Liver (tissue), 3 donors: ENCODE results near the gene LGALS14.

Experiments used
- EGR1 ChIP-seq, 2 donors: IDR thresholded peaks; 2 replicates each; pipeline ENCODE4 v1.6.1; 2016 to 2018; ENCODE audit warnings: antibody characterized with exemption in 2 of 2, low read depth in 2 of 2
- GABPA ChIP-seq, 2 donors: IDR thresholded peaks in 1 of 2; conservative IDR thresholded peaks in 1 of 2; 2 replicates each; pipeline ENCODE4 v1.6.1; 2016; ENCODE audit warnings: antibody characterized with exemption in 2 of 2, mild to moderate bottlenecking in 1 of 2, moderate library complexity in 1 of 2
- HNF4G ChIP-seq: IDR thresholded peaks from 2 replicates; pipeline ENCODE4 v1.6.1; 2016; ENCODE audit warnings: antibody characterized with exemption
- JUND ChIP-seq, 2 donors: IDR thresholded peaks; 2 replicates each; pipeline ENCODE4 v1.6.1; 2016; ENCODE audit warnings: antibody characterized with exemption in 2 of 2
- RAD21 ChIP-seq, 2 donors: IDR thresholded peaks; 2 replicates each; pipeline ENCODE4 v1.6.1; 2016; ENCODE audit warnings: antibody characterized with exemption in 2 of 2, mild to moderate bottlenecking in 2 of 2
- RXRA ChIP-seq, 2 donors: IDR thresholded peaks; 2 replicates each; pipeline ENCODE4 v1.6.1; 2017 to 2018; ENCODE audit warnings: antibody characterized with exemption in 2 of 2, mild to moderate bottlenecking in 1 of 2
- SP1 ChIP-seq: IDR thresholded peaks from 2 replicates; pipeline ENCODE4 v1.6.1; 2018; ENCODE audit warnings: antibody characterized with exemption, mild to moderate bottlenecking
- TAF1 ChIP-seq: conservative IDR thresholded peaks from 2 replicates; pipeline ENCODE4 v1.6.1; 2016; ENCODE audit warnings: antibody characterized with exemption, mild to moderate bottlenecking
- YY1 ChIP-seq: IDR thresholded peaks from 2 replicates; pipeline ENCODE4 v1.6.1; 2016; ENCODE audit warnings: antibody characterized with exemption, mild to moderate bottlenecking
- TF ChIP-seq, protein P1 (sequence below): fragments of 150-350 bp; IDR thresholded peaks from 2 replicates; pipeline ENCODE4 v1.5.1; 2017; ENCODE audit warnings: improper control_type of control experiment, low read depth, low read length; ENCODE audit not compliant: missing input control
- TF ChIP-seq, protein P2 (sequence below): IDR thresholded peaks from 2 replicates; pipeline ENCODE4 v1.6.1; 2016; ENCODE audit warnings: antibody characterized with exemption
- TF ChIP-seq, protein P3 (sequence below): IDR thresholded peaks from 2 replicates; pipeline ENCODE4 v1.6.1; 2016; ENCODE audit warnings: antibody characterized with exemption
- TF ChIP-seq, protein P4 (sequence below): IDR thresholded peaks from 2 replicates; pipeline ENCODE4 v1.6.1; 2016; ENCODE audit warnings: antibody characterized with exemption, mild to moderate bottlenecking
- TF ChIP-seq, protein P5 (sequence below): IDR thresholded peaks from 2 replicates; pipeline ENCODE4 v1.6.1; 2016; ENCODE audit warnings: antibody characterized with exemption
- donor health status: healthy.
- donor health status: healthy.

DNA sequence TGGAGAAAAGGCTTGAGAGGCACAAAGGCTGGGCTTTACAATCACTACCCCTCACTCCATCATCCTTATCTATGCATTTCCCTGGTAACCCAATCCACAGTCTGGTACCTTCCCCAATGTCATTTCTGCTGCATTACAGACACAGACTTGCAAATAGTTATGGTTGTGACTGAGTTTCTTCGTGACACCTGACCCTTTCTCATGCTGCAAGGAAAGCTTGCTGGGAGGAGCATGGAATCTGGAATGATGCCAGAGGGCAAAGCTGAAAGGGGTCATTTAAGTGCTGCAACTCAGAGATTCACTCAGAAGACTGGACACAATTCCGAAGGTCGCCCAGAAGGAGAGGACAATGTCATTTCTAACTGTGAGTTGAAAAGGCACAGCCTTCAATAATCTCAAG, 48.7 kb upstream of the LGALS14 start, which contains the start of gene LGALS16:
- TF ChIP-seq, protein P1, sequence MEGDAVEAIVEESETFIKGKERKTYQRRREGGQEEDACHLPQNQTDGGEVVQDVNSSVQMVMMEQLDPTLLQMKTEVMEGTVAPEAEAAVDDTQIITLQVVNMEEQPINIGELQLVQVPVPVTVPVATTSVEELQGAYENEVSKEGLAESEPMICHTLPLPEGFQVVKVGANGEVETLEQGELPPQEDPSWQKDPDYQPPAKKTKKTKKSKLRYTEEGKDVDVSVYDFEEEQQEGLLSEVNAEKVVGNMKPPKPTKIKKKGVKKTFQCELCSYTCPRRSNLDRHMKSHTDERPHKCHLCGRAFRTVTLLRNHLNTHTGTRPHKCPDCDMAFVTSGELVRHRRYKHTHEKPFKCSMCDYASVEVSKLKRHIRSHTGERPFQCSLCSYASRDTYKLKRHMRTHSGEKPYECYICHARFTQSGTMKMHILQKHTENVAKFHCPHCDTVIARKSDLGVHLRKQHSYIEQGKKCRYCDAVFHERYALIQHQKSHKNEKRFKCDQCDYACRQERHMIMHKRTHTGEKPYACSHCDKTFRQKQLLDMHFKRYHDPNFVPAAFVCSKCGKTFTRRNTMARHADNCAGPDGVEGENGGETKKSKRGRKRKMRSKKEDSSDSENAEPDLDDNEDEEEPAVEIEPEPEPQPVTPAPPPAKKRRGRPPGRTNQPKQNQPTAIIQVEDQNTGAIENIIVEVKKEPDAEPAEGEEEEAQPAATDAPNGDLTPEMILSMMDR = no peak
- TF ChIP-seq RAD21 (IDR thresholded peaks at IDR 0.05) (no peak), GABPA (IDR thresholded peaks at IDR 0.05 in 1 of 2, conservative IDR thresholded peaks at IDR 0.05 in 1 of 2) (no peak), TAF1 (no peak), HNF4G (no peak), EGR1 (IDR thresholded peaks at IDR 0.05; ENCODE audit: low read depth in 2 of 2) (no peak), RXRA (IDR thresholded peaks at IDR 0.05) (no peak), YY1 (no peak), JUND (IDR thresholded peaks at IDR 0.05) (no peak), SP1 (no peak)
- TF ChIP-seq, protein P2, sequence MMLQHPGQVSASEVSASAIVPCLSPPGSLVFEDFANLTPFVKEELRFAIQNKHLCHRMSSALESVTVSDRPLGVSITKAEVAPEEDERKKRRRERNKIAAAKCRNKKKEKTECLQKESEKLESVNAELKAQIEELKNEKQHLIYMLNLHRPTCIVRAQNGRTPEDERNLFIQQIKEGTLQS = no peak
- TF ChIP-seq, protein P3, sequence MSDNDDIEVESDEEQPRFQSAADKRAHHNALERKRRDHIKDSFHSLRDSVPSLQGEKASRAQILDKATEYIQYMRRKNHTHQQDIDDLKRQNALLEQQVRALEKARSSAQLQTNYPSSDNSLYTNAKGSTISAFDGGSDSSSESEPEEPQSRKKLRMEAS = no peak
- TF ChIP-seq, protein P4, sequence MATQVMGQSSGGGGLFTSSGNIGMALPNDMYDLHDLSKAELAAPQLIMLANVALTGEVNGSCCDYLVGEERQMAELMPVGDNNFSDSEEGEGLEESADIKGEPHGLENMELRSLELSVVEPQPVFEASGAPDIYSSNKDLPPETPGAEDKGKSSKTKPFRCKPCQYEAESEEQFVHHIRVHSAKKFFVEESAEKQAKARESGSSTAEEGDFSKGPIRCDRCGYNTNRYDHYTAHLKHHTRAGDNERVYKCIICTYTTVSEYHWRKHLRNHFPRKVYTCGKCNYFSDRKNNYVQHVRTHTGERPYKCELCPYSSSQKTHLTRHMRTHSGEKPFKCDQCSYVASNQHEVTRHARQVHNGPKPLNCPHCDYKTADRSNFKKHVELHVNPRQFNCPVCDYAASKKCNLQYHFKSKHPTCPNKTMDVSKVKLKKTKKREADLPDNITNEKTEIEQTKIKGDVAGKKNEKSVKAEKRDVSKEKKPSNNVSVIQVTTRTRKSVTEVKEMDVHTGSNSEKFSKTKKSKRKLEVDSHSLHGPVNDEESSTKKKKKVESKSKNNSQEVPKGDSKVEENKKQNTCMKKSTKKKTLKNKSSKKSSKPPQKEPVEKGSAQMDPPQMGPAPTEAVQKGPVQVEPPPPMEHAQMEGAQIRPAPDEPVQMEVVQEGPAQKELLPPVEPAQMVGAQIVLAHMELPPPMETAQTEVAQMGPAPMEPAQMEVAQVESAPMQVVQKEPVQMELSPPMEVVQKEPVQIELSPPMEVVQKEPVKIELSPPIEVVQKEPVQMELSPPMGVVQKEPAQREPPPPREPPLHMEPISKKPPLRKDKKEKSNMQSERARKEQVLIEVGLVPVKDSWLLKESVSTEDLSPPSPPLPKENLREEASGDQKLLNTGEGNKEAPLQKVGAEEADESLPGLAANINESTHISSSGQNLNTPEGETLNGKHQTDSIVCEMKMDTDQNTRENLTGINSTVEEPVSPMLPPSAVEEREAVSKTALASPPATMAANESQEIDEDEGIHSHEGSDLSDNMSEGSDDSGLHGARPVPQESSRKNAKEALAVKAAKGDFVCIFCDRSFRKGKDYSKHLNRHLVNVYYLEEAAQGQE = no peak
- TF ChIP-seq, protein P5, sequence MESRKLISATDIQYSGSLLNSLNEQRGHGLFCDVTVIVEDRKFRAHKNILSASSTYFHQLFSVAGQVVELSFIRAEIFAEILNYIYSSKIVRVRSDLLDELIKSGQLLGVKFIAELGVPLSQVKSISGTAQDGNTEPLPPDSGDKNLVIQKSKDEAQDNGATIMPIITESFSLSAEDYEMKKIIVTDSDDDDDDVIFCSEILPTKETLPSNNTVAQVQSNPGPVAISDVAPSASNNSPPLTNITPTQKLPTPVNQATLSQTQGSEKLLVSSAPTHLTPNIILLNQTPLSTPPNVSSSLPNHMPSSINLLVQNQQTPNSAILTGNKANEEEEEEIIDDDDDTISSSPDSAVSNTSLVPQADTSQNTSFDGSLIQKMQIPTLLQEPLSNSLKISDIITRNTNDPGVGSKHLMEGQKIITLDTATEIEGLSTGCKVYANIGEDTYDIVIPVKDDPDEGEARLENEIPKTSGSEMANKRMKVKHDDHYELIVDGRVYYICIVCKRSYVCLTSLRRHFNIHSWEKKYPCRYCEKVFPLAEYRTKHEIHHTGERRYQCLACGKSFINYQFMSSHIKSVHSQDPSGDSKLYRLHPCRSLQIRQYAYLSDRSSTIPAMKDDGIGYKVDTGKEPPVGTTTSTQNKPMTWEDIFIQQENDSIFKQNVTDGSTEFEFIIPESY = no peak
